ENCODE results near the gene SMYD5.

- TF ChIP-seq CTCF (IDR thresholded peaks at IDR 0.05) (no peak), POLR2A (IDR thresholded peaks at IDR 0.05) (no peak)
Observed at GRCh38 chr2:73212098-73212447, 2.0 kb upstream of the SMYD5 start.
